ENCODE data around the gene ABHD11.

Gene ABHD11

DNA sequence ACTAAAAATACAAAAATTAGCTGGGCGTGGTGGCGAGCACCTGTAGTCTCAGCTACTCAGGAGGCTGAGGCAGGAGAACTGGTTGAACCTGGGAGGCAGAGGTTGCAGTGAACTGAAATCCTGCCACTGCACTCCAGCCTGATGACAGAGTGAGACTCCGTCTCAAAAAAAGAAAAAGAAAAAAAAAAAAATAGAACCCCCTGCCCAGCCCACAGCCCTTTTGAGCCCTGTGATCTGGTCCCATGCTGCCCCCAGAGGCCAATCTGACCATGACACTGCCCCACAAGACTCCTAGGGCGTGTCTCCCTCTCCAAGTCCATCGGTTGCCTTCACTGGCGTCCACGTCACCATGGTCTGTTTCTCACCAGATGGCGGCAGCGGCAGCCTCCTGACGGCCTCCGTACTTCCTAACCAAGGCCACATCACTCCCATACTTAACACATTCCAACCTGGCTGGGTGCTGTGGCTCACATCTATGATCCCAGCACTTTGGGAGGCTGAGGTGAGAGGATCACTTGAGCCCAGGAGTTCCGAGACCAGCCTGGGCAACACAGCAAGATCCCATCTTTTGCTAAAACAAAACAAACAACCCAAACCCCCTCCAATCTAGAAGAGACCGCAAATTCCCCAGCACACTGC is 37.1 kb downstream of the ABHD11 start:
- no CpG with 5 or more reads among the region's 13 CpGs for WGBS (ENCODE audit: extremely low coverage, insufficient coverage, insufficient read length)
- Histone ChIP-seq H3K23ac (ENCODE audit: low read length) (no peak overlapping the region), H4K12ac (ENCODE audit: low read depth, low read length) (no peak overlapping the region), H4K91ac (ENCODE audit: low read depth, low read length) (no peak overlapping the region), H4K8ac (ENCODE audit: low read depth, low read length) (no peak overlapping the region), H2BK12ac (ENCODE audit: low read length) (no peak overlapping the region), H2BK5ac (ENCODE audit: low read depth, low read length, poor library complexity) (no peak overlapping the region), H3K4me2 (ENCODE audit: low read length) (no peak overlapping the region), H2AK5ac (ENCODE audit: low read length) (no peak overlapping the region), H3K4me3 (ENCODE audit: low read depth, low read length) (no peak overlapping the region), H3K79me1 (ENCODE audit: low read length) (no peaks in the 10 kb centered on the region), H3K4me1 (ENCODE audit: control insufficient read depth in 1 of 2, insufficient read depth in 2 of 2, low read length in 2 of 2) (peaks cover 2% of the 10 kb centered on the region in 2 experiments), H3K27ac (ENCODE audit: low read depth, low read length) (no peak overlapping the region), H3K9ac (ENCODE audit: low read length) (no peak overlapping the region), H3K4ac (ENCODE audit: low read depth, low read length) (no peak overlapping the region), H3K18ac (ENCODE audit: low read length) (no peak overlapping the region), H3K27me3 (ENCODE audit: insufficient read depth, low read length) (no peaks in the 10 kb centered on the region), H3K79me2 (ENCODE audit: control insufficient read depth, insufficient read depth, low read length, poor library complexity) (no peaks in the 10 kb centered on the region), H3K9me3 (ENCODE audit: insufficient read depth, low read depth, low read length) (no peaks in the 10 kb centered on the region), H3K14ac (ENCODE audit: low read length) (no peak overlapping the region), H3K36me3 (ENCODE audit: control insufficient read depth in 1 of 2, insufficient read depth in 2 of 2, low read length in 2 of 2) (peaks cover 48 to 52% of the 10 kb centered on the region in 2 experiments), H2AFZ (ENCODE audit: insufficient read depth, low read length, poor library complexity) (no peak overlapping the region), H2BK120ac (ENCODE audit: insufficient read depth, low read length, poor library complexity) (no peak overlapping the region)
- peak; percentile 89 to 92 for DNase-seq

DNA sequence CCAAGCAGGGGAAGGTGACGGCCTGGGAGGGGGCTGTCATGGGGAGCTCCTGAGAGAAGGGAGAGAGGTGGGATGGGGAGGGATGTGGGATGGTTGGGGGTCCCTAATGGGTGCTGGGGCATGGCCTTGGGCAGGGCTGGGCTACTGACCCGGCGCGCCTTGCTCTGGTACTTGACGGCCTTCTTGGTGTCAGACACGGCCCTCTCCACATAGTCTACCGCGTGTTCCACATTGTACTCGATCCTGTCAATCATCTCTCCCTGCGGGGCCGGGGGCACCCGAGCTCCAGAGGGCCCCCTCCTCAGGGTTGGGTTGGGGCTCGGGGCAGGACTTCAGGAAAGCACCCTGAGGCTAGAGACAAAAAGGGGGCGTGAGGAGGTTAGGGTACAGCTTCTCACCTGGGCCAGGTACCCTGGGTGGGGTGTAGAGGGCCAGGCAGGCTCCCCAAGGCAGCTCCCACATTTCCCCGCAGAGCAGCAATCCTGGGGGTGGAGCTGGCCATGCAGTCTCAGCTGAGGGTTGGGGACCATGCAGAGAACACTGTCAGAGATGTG is 37.9 kb downstream of the ABHD11 start:
- H2BK5ac ChIP-seq (ENCODE audit: low read depth, low read length, poor library complexity), result no peak overlapping the region

DNA sequence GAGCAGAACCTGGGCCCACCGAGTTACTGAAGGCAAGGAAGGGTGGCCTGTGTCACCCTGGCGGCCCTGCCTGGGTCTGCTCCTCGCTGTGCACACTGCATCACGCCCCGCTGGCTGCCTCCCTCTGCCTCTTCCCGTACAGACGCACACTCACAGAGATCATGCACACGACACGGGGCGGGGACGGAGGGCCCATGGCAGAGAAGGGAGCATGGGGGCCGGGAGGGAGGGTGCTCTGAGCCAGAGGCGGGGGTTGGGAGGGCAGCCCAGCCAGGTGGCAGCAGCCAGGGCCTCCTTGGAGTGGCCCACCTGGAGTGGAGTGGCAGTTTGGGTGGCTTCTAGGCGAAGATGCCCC is 38.6 kb downstream of the ABHD11 start:
- no peak overlapping the region for H2AK5ac ChIP-seq (ENCODE audit: low read length)
- no peak overlapping the region for H3K18ac ChIP-seq (ENCODE audit: low read length)

More for the DNA sequence above, 37.9 kb downstream of the ABHD11 start:
- no peak overlapping the region for H2AFZ ChIP-seq (ENCODE audit: insufficient read depth, low read length, poor library complexity)
- no peak overlapping the region for H3K23ac ChIP-seq (ENCODE audit: low read length)
- no peaks in the 10 kb centered on the region for H3K27me3 ChIP-seq (ENCODE audit: insufficient read depth, low read length)
- H3K4me3 ChIP-seq (ENCODE audit: low read depth, low read length), result no peak overlapping the region
- no peak overlapping the region for H3K4ac ChIP-seq (ENCODE audit: low read depth, low read length)
- H3K4me2 ChIP-seq (ENCODE audit: low read length), result no peak overlapping the region
- H3K79me1 ChIP-seq (ENCODE audit: low read length), result no peaks in the 10 kb centered on the region
- no peak overlapping the region for H2BK12ac ChIP-seq (ENCODE audit: low read length)
- H2BK120ac ChIP-seq (ENCODE audit: insufficient read depth, low read length, poor library complexity), result no peak overlapping the region
- H3K14ac ChIP-seq (ENCODE audit: low read length), result no peak overlapping the region
- H3K9me3 ChIP-seq (ENCODE audit: insufficient read depth, low read depth, low read length), result no peaks in the 10 kb centered on the region
- no peak for DNase-seq
- no peak overlapping the region for H3K18ac ChIP-seq (ENCODE audit: low read length)
- no peak overlapping the region for H4K12ac ChIP-seq (ENCODE audit: low read depth, low read length)
- no peak overlapping the region for H4K91ac ChIP-seq (ENCODE audit: low read depth, low read length)
- peaks cover 2% of the 10 kb centered on the region in 2 experiments for H3K4me1 ChIP-seq (ENCODE audit: control insufficient read depth in 1 of 2, insufficient read depth in 2 of 2, low read length in 2 of 2)
- H4K8ac ChIP-seq (ENCODE audit: low read depth, low read length), result no peak overlapping the region
- no CpG with 5 or more reads among the region's 15 CpGs for WGBS (ENCODE audit: extremely low coverage, insufficient coverage, insufficient read length)
- peaks cover 48 to 56% of the 10 kb centered on the region in 2 experiments for H3K36me3 ChIP-seq (ENCODE audit: control insufficient read depth in 1 of 2, insufficient read depth in 2 of 2, low read length in 2 of 2)
- no peak overlapping the region for H2AK5ac ChIP-seq (ENCODE audit: low read length)
- no peak overlapping the region for H3K27ac ChIP-seq (ENCODE audit: low read depth, low read length)
- H3K79me2 ChIP-seq (ENCODE audit: control insufficient read depth, insufficient read depth, low read length, poor library complexity), result no peaks in the 10 kb centered on the region
- no peak overlapping the region for H3K9ac ChIP-seq (ENCODE audit: low read length)

DNA sequence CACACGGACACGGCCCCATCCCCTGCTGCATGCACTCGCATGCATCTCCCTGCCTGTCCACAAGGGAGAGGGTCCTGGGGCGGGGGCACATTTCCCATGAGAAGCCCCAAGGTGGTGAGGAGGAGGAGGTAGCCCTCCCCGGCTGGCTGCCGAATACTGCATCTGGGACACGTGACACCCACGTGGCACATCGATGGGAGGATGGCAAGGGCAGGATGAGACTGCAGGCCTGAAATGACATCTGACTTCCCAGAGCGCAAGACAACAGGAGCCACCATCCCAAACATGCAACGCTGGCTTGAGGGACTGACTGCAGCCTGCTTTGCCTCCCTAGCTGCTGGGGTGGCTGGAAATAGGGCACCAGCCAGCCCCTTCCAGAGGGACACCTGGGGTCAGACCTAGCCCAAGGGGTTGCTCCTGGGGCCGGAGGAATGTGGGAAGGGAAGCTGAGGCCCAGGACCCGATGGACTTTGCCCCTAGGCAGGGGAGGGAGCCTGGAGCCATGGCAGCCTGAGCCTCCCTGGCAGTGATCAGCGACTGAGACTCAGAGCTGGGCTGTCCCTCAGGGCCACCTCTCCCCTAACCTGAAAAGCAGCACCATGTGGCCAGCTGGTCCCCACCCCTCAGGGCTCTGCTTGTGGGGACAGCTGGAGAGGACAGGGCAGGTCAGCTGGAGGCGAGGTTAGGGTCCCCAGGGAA is 39.1 kb downstream of the ABHD11 start:
- Histone ChIP-seq H2AK5ac (ENCODE audit: low read length) (no peak overlapping the region), H3K79me2 (ENCODE audit: control insufficient read depth, insufficient read depth, low read length, poor library complexity) (no peaks in the 10 kb centered on the region), H2AFZ (ENCODE audit: insufficient read depth, low read length, poor library complexity) (no peak overlapping the region), H3K4me1 (ENCODE audit: control insufficient read depth in 1 of 2, insufficient read depth in 2 of 2, low read length in 2 of 2) (peaks cover 2% of the 10 kb centered on the region in 2 experiments), H2BK120ac (ENCODE audit: insufficient read depth, low read length, poor library complexity) (no peak overlapping the region), H4K91ac (ENCODE audit: low read depth, low read length) (no peak overlapping the region), H3K4ac (ENCODE audit: low read depth, low read length) (no peak overlapping the region), H3K18ac (ENCODE audit: low read length) (no peak overlapping the region), H3K14ac (ENCODE audit: low read length) (no peak overlapping the region), H3K9me3 (ENCODE audit: insufficient read depth, low read depth, low read length) (no peaks in the 10 kb centered on the region), H3K4me3 (ENCODE audit: low read depth, low read length) (no peak overlapping the region), H3K79me1 (ENCODE audit: low read length) (no peaks in the 10 kb centered on the region), H3K36me3 (ENCODE audit: control insufficient read depth in 1 of 2, insufficient read depth in 2 of 2, low read length in 2 of 2) (peaks cover 51 to 63% of the 10 kb centered on the region in 2 experiments), H3K23ac (ENCODE audit: low read length) (no peak overlapping the region), H4K12ac (ENCODE audit: low read depth, low read length) (no peak overlapping the region), H3K9ac (ENCODE audit: low read length) (no peak overlapping the region), H4K8ac (ENCODE audit: low read depth, low read length) (no peak overlapping the region), H3K27ac (ENCODE audit: low read depth, low read length) (no peak overlapping the region), H2BK12ac (ENCODE audit: low read length) (no peak overlapping the region), H2BK5ac (ENCODE audit: low read depth, low read length, poor library complexity) (no peak overlapping the region), H3K4me2 (ENCODE audit: low read length) (no peak overlapping the region), H3K27me3 (ENCODE audit: insufficient read depth, low read length) (no peaks in the 10 kb centered on the region)
- WGBS (ENCODE audit: extremely low coverage, insufficient coverage, insufficient read length), result no CpG with 5 or more reads among the region's 15 CpGs
- no peak for DNase-seq

More for the DNA sequence above, 38.6 kb downstream of the ABHD11 start:
- Histone ChIP-seq H3K14ac (ENCODE audit: low read length) (no peak overlapping the region), H3K79me1 (ENCODE audit: low read length) (no peaks in the 10 kb centered on the region), H3K36me3 (ENCODE audit: control insufficient read depth in 1 of 2, insufficient read depth in 2 of 2, low read length in 2 of 2) (peaks cover 48 to 59% of the 10 kb centered on the region in 2 experiments), H3K23ac (ENCODE audit: low read length) (no peak overlapping the region), H3K4me1 (ENCODE audit: control insufficient read depth in 1 of 2, insufficient read depth in 2 of 2, low read length in 2 of 2) (peaks cover 2% of the 10 kb centered on the region in 2 experiments), H2BK120ac (ENCODE audit: insufficient read depth, low read length, poor library complexity) (no peak overlapping the region), H2BK5ac (ENCODE audit: low read depth, low read length, poor library complexity) (no peak overlapping the region), H3K9ac (ENCODE audit: low read length) (no peak overlapping the region), H3K27me3 (ENCODE audit: insufficient read depth, low read length) (no peaks in the 10 kb centered on the region), H3K4me3 (ENCODE audit: low read depth, low read length) (no peak overlapping the region), H2AFZ (ENCODE audit: insufficient read depth, low read length, poor library complexity) (no peak overlapping the region), H4K12ac (ENCODE audit: low read depth, low read length) (no peak overlapping the region), H3K4me2 (ENCODE audit: low read length) (no peak overlapping the region), H4K91ac (ENCODE audit: low read depth, low read length) (no peak overlapping the region), H3K4ac (ENCODE audit: low read depth, low read length) (no peak overlapping the region), H2BK12ac (ENCODE audit: low read length) (no peak overlapping the region), H3K9me3 (ENCODE audit: insufficient read depth, low read depth, low read length) (no peaks in the 10 kb centered on the region), H3K79me2 (ENCODE audit: control insufficient read depth, insufficient read depth, low read length, poor library complexity) (no peaks in the 10 kb centered on the region), H3K27ac (ENCODE audit: low read depth, low read length) (no peak overlapping the region), H4K8ac (ENCODE audit: low read depth, low read length) (no peak overlapping the region)
- whole genome bisulfite sequencing (ENCODE audit: extremely low coverage, insufficient coverage, insufficient read length), result no CpG with 5 or more reads among the region's 14 CpGs
- DNase-seq, result no peak
